GM12878 (cell line): ENCODE measurements around the gene EGFR. TPM values are rescaled to one million over a fixed set of nuclear protein-coding genes. Genes with fewer than 3 reads are reported as not detected.

ENCODE experiments used
- ATAC-seq: fragments of 200-7000 bp; cut with Tn5 transposase; 3 replicates; pipeline ENCODE4 v1.9.1; 2020; ENCODE audit warnings: mild to moderate bottlenecking, moderate library complexity
- BruUV-seq: library from RNA; stranded (reverse); fragments of 400-500 nt; replicated peaks from 2 replicates; lab custom pipeline; 2021; lab: Mats Ljungman, UMichigan
- CTCF ChIA-PET: fragments of 300-600 bp; sonication (Branson Sonifier 250); formaldehyde crosslinking; extraction: SDS; loops from one replicate; lab custom pipeline; 2021; ENCODE audit warnings: inconsistent platforms; lab: Yijun Ruan, JAX
- POLR2A ChIA-PET: fragments of 350-600 bp; formaldehyde crosslinking; extraction: SDS; loops from one replicate; lab custom pipeline; 2021; ENCODE audit warnings: inconsistent platforms; lab: Charles Lee
- RAD21 ChIA-PET: fragments of 300-600 bp; sonication (Branson Sonifier 250); formaldehyde crosslinking; loops from one replicate; lab custom pipeline; 2023; ENCODE audit warnings: antibody characterized with exemption; ENCODE audit not compliant: unreplicated experiment; lab: Charles Lee
- SMC1A ChIA-PET: fragments of 300-600 bp; sonication (Branson Sonifier 250); formaldehyde crosslinking; loops from one replicate; lab custom pipeline; 2023; ENCODE audit not compliant: unreplicated experiment, uncharacterized antibody; lab: Charles Lee
- DNase-seq: peaks from one replicate; pipeline ENCODE4 v3.0.0-alpha.2; 2011; ENCODE audit warnings: low read depth, low spot score
- FAIRE-seq: peaks from 3 replicates; lab custom pipeline; 2011; peaks lifted over from hg19 to GRCh38; lab: Jason Lieb, UNC
- H2AFZ ChIP-seq: 2 replicates; pipeline ENCODE4 v1.6.0; 2011; ENCODE audit warnings: low read depth, low read length, control low read depth; ENCODE audit not compliant: control insufficient read depth
- H3K27ac ChIP-seq: 2 replicates; pipeline ENCODE4 v1.5.1; 2011; ENCODE audit warnings: control low read depth; ENCODE audit not compliant: control insufficient read depth, insufficient read depth
- H3K27me3 ChIP-seq, 2 experiments: replicated peaks in 1 of 2; 2 replicates each; pipeline versions ENCODE4 v1.6.0 to v1.6.1; 2011; ENCODE audit warnings: low read length in 1 of 2; ENCODE audit not compliant: control insufficient read depth in 2 of 2, insufficient read depth in 2 of 2
- H3K36me3 ChIP-seq, 2 experiments: 2 replicates each; pipeline ENCODE4 v1.5.1; 2011; ENCODE audit warnings: low read length in 1 of 2; ENCODE audit not compliant: control insufficient read depth in 2 of 2, insufficient read depth in 2 of 2
- H3K4me1 ChIP-seq: 2 replicates; pipeline ENCODE4 v1.6.1; 2011; ENCODE audit warnings: mild to moderate bottlenecking, low read length, moderate library complexity, mixed read lengths; ENCODE audit not compliant: control insufficient read depth, insufficient read depth
- H3K4me2 ChIP-seq: 2 replicates; pipeline ENCODE4 v1.6.0; 2011; ENCODE audit warnings: control low read depth; ENCODE audit not compliant: control insufficient read depth, insufficient read depth
- H3K4me3 ChIP-seq: fragments of 200-600 bp; sonication (generic); 2 replicates; pipeline ENCODE4 v1.5.1; 2016
- H3K79me2 ChIP-seq: 2 replicates; pipeline ENCODE4 v1.6.0; 2011; ENCODE audit warnings: low read length; ENCODE audit not compliant: control insufficient read depth, insufficient read depth
- H3K9ac ChIP-seq: 2 replicates; pipeline ENCODE4 v1.8.0; 2011; ENCODE audit warnings: low read length, control low read depth, mixed read lengths; ENCODE audit not compliant: control insufficient read depth, insufficient read depth
- H3K9me3 ChIP-seq: replicated peaks from 3 replicates; pipeline ENCODE4 v1.5.1; 2011; ENCODE audit warnings: mild to moderate bottlenecking, low read length; ENCODE audit not compliant: control insufficient read depth, insufficient read depth
- H4K20me1 ChIP-seq: 2 replicates; pipeline ENCODE4 v1.6.0; 2011; ENCODE audit not compliant: control insufficient read depth, insufficient read depth
- DPF2 ChIP-seq: fragments of 450-650 bp; IDR thresholded peaks from 2 replicates; pipeline ENCODE4 v1.6.1; 2017; ENCODE audit warnings: mild to moderate bottlenecking
- GABPA ChIP-seq: IDR thresholded peaks from 2 replicates; pipeline ENCODE4 v1.6.1; 2014; ENCODE audit warnings: antibody characterized with exemption, low read depth, mild to moderate bottlenecking, inconsistent platforms
- HCFC1 ChIP-seq: fragments of 150-350 bp; IDR thresholded peaks from 2 replicates; pipeline ENCODE4 v1.6.1; 2014; ENCODE audit warnings: low read length
- HDAC6 ChIP-seq: fragments of 200-600 bp; sonication (generic); IDR thresholded peaks from one replicate; pipeline ENCODE4 v1.8.0; 2017; ENCODE audit warnings: antibody characterized with exemption; ENCODE audit not compliant: unreplicated experiment
- HDGF ChIP-seq: fragments of 450-650 bp; IDR thresholded peaks from 2 replicates; pipeline ENCODE4 v1.6.1; 2016; ENCODE audit warnings: antibody characterized with exemption
- IKZF2 ChIP-seq, 2 experiments: fragments of 450-650 bp; IDR thresholded peaks; 2 replicates each; pipeline ENCODE4 v1.6.1; 2017; ENCODE audit warnings: mild to moderate bottlenecking in 2 of 2, moderate library complexity in 2 of 2
- MEF2B ChIP-seq: fragments of 450-650 bp; IDR thresholded peaks from 2 replicates; pipeline ENCODE4 v1.6.1; 2018; ENCODE audit warnings: mild to moderate bottlenecking, moderate library complexity; ENCODE audit not compliant: partially characterized antibody, poor library complexity, severe bottlenecking
- MYB ChIP-seq: fragments of 150-350 bp; IDR thresholded peaks from 2 replicates; pipeline ENCODE4 v1.6.1; 2014; ENCODE audit warnings: mild to moderate bottlenecking, low read depth, low read length, borderline replicate concordance
- POLR2AphosphoS2 ChIP-seq: IDR thresholded peaks from 2 replicates; pipeline ENCODE4 v1.6.1; 2011; ENCODE audit warnings: low read depth, mild to moderate bottlenecking, low read length, improper control_type of control experiment, moderate library complexity
- SMAD5 ChIP-seq: IDR thresholded peaks from 2 replicates; pipeline ENCODE4 v1.6.1; 2016; ENCODE audit warnings: antibody characterized with exemption, low read depth
- SPI1 ChIP-seq: IDR thresholded peaks from 2 replicates; pipeline ENCODE4 v1.6.1; 2011; ENCODE audit warnings: low read depth, mild to moderate bottlenecking, low read length, moderate library complexity, borderline replicate concordance; ENCODE audit not compliant: insufficient read depth
- TCF3 ChIP-seq: IDR thresholded peaks from 2 replicates; pipeline ENCODE4 v1.6.1; 2012; ENCODE audit warnings: low read depth, mild to moderate bottlenecking, low read length, borderline replicate concordance; ENCODE audit not compliant: insufficient read depth
- TCF7 ChIP-seq: IDR thresholded peaks from 2 replicates; pipeline ENCODE4 v1.6.1; 2014; ENCODE audit warnings: antibody characterized with exemption, borderline replicate concordance
- WGBS: methylation state at CpG from one replicate; pipeline ENCODE4 v1.1.6; 2016; ENCODE audit warnings: low lambda C conversion rate; ENCODE audit not compliant: insufficient replicate concordance, insufficient coverage; ENCODE audit errors: missing lambda C conversion rate; 5-methylcytosine and 5-hydroxymethylcytosine counted together
- in situ Hi-C: fragments of 300-500 bp; cut with MboI; formaldehyde crosslinking; loops from 9 replicates; pipeline ENCODE4 v1.14.3; 2018; ENCODE audit warnings: mixed read lengths
- intact Hi-C: fragments of 100-400 bp; cut with micrococcal nuclease; formaldehyde crosslinking; loops from one replicate; pipeline ENCODE4 v1.14.2; 2022; ENCODE audit not compliant: unreplicated experiment
- polyA plus RNA-seq, 11 experiments: library from polyadenylated mRNA; depleted of rRNA in 4 of 11; unstranded in 6 of 11; stranded (reverse) in 5 of 11; fragments of >200 nt; fragmentation: Nextera tagmentation in 4 of 11; fragmentation: Illumina TruSeq in 1 of 11; extraction: Ambion mirVana in 4 of 11; extraction: Trizol in 1 of 11; gene quantifications; 1 replicate in 1 of 11; 2 replicates in 10 of 11; pipeline versions ENCODE4 v1.2.1 to v1.2.3, GENCODE V29; 2011 to 2016; ENCODE audit warnings: inconsistent platforms in 2 of 11, missing spikeins in 2 of 11, low read depth in 1 of 11
- total RNA-seq, 4 experiments: library from RNA; depleted of rRNA in 3 of 4; stranded (reverse); fragments of >200 nt in 3 of 4; fragmentation: Illumina TruSeq in 1 of 4; extraction: Trizol in 1 of 4; gene quantifications; 2 replicates each; pipeline versions ENCODE4 v1.2.1 to v1.2.3, GENCODE V29; 2013 to 2021
- TF ChIP-seq, protein P1 (sequence below): fragments of 450-650 bp; formaldehyde crosslinking; IDR thresholded peaks from 2 replicates; pipeline ENCODE4 v1.4.0; 2022; ENCODE audit warnings: mild to moderate bottlenecking, moderate library complexity

Gene EGFR
- total and polyA plus RNA-seq, 10 of the 15 experiments (the other 5 are each of a cell fraction or from before 2014, with no cell fraction given): 0.01 to 0.31 TPM; not detected in 8

DNA sequence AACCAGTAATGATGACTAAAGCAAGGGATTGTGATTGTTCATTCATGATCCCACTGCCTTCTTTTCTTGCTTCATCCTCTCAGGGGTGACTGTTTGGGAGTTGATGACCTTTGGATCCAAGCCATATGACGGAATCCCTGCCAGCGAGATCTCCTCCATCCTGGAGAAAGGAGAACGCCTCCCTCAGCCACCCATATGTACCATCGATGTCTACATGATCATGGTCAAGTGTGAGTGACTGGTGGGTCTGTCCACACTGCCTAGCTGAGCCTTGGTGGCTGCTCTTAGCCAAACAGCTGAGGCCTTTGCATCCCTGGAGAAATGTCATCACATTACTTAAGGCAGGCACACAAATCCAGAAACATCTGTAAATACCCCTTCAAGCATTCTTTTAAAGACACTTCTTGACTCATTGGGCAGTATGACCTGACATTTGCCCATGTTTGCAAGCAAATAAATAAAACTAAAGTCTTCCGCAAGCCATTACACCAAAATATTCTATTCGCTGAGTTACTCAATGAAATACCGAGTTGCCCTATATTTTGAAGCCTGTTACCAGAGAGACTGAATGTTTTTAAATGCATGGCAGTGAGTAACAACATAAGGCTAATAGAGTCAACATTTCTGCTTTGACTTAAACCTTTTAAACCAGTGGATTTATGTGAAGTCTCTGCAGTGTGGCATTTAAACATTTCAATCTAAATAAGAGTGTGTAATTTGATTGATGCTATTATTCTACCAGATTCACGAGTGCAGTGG lies 180.0 kb downstream of the EGFR start:
- Histone ChIP-seq H2AFZ (no peak overlapping the region), H3K4me2 (no peak overlapping the region), H3K4me3 (no peak overlapping the region), H4K20me1 (no peaks in the 10 kb centered on the region), H3K9ac (no peak overlapping the region), H3K4me1 (no peaks in the 10 kb centered on the region), H3K27me3 (no peaks in the 10 kb centered on the region), H3K79me2 (no peaks in the 10 kb centered on the region), H3K27ac (no peak overlapping the region), H3K36me3 (no peaks in the 10 kb centered on the region), H3K9me3 (no peaks in the 10 kb centered on the region)
- POLR2A ChIA-PET: no interaction called here
- no TSS peak for BruUV-seq
- RAD21 ChIA-PET: no interaction called here
- CTCF ChIA-PET: no interaction called here
- FAIRE-seq (no peak), DNase-seq (no peak), ATAC-seq (no peak)
- SMC1A ChIA-PET: no interaction called here
- WGBS: 36% methylated on average over 8 of the region's 8 CpGs
- TF ChIP-seq GABPA: no peak
- TF ChIP-seq SPI1: no peak
- no peak for TF ChIP-seq POLR2AphosphoS2
- intact Hi-C loops: no loop called here
- in situ Hi-C loops: no loop called here

DNA sequence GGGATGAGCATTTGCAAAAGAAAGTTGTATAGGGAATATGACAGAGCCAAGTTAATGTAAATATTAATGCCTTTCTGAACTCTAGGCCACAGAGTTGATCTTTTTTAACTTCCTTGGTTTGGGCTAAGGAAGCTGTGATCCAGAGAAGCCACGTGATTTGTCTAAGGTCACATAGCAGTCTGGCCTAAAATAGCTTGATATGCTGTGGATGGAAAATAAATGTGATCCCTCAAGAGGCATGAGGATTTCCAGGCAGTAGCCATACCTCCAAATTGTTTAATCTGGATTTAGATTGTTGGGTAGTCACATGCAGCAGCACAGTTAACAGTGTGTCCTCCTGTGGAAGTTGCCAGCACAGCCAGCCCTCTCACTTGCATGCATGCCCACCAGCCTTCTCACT lies 180.6 kb downstream of the EGFR start:
- Histone ChIP-seq H3K27me3 (no peaks in the 10 kb centered on the region), H3K4me3 (no peak overlapping the region), H3K79me2 (no peaks in the 10 kb centered on the region)
- TF ChIP-seq TCF7 (no peak), IKZF2 (IDR thresholded peaks at IDR 0.05) (no peak), HDGF (no peak), HDAC6 (no peak), SMAD5 (no peak), DPF2 (no peak), MYB (no peak), HCFC1 (no peak), MEF2B (no peak), TCF3 (no peak)
- TF ChIP-seq, protein P1, sequence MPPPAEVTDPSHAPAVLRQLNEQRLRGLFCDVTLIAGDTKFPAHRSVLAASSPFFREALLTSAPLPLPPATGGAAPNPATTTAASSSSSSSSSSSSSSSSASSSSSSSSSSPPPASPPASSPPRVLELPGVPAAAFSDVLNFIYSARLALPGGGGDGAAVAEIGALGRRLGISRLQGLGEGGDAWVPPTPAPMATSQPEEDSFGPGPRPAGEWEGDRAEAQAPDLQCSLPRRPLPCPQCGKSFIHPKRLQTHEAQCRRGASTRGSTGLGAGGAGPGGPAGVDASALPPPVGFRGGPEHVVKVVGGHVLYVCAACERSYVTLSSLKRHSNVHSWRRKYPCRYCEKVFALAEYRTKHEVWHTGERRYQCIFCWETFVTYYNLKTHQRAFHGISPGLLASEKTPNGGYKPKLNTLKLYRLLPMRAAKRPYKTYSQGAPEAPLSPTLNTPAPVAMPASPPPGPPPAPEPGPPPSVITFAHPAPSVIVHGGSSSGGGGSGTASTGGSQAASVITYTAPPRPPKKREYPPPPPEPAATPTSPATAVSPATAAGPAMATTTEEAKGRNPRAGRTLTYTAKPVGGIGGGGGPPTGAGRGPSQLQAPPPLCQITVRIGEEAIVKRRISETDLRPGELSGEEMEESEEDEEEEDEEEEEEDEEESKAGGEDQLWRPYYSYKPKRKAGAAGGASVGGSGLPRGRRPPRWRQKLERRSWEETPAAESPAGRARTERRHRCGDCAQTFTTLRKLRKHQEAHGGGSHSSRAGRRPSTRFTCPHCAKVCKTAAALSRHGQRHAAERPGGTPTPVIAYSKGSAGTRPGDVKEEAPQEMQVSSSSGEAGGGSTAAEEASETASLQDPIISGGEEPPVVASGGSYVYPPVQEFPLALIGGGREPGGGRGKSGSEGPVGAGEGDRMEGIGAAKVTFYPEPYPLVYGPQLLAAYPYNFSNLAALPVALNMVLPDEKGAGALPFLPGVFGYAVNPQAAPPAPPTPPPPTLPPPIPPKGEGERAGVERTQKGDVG (CRISPR knock-in tag): no peak
- TF ChIP-seq, all 136 proteins: peak for 0
- Histone ChIP-seq H4K20me1 (no peaks in the 10 kb centered on the region), H3K9me3 (no peaks in the 10 kb centered on the region), H3K36me3 (no peaks in the 10 kb centered on the region), H3K9ac (no peak overlapping the region), H3K27ac (no peak overlapping the region), H3K4me2 (no peak overlapping the region), H2AFZ (no peak overlapping the region), H3K4me1 (no peaks in the 10 kb centered on the region)
- CTCF ChIA-PET: no interaction called here
- intact Hi-C loops: no loop called here
- RAD21 ChIA-PET: no interaction called here
- POLR2A ChIA-PET: no interaction called here
- 0% methylated on average over 1 of the region's 1 CpG for WGBS
- no peak for DNase-seq
- no TSS peak for BruUV-seq
- ATAC-seq: no peak
- no peak for FAIRE-seq
- SMC1A ChIA-PET: no interaction called here
- in situ Hi-C loops: no loop called here
